Lung (tissue), 12 donors: ENCODE measurements around the gene IQUB. TPM values are rescaled to one million over a fixed set of nuclear protein-coding genes. Genes with fewer than 3 reads are reported as not detected.

Experiments used
- ATAC-seq: fragments of 200-7000 bp; cut with Tn5 transposase; one replicate; pipeline ENCODE4 v1.9.1; 2020; ENCODE audit warnings: moderate number of reproducible peaks; ENCODE audit not compliant: insufficient read depth, low FRiP score
- DNase-seq, 3 donors: peaks; one replicate each; pipeline ENCODE4 v3.0.0-alpha.2; 2013 to 2017
- H3K27ac ChIP-seq, 2 donors: one replicate each; pipeline ENCODE4 v1.5.1; 2013; ENCODE audit warnings: mild to moderate bottlenecking in 2 of 2, moderate library complexity in 2 of 2, control low read depth in 1 of 2, inconsistent platforms in 1 of 2, low read depth in 1 of 2, low read length in 1 of 2
- H3K27me3 ChIP-seq, 3 donors: one replicate each; pipeline ENCODE4 v1.5.1; 2013; ENCODE audit warnings: low read length in 2 of 3; ENCODE audit not compliant: control insufficient read depth in 3 of 3, insufficient read depth in 3 of 3
- H3K36me3 ChIP-seq, 4 donors: one replicate each; pipeline ENCODE4 v1.5.1; 2013; ENCODE audit warnings: low read length in 4 of 4, mild to moderate bottlenecking in 1 of 4, moderate library complexity in 1 of 4; ENCODE audit not compliant: control insufficient read depth in 4 of 4, insufficient read depth in 4 of 4
- H3K4me1 ChIP-seq, 5 donors: one replicate each; pipeline ENCODE4 v1.5.1; 2013; ENCODE audit warnings: low read length in 5 of 5, mild to moderate bottlenecking in 2 of 5, moderate library complexity in 1 of 5; ENCODE audit not compliant: control insufficient read depth in 5 of 5, insufficient read depth in 5 of 5
- H3K4me3 ChIP-seq: one replicate; pipeline ENCODE4 v1.5.1; 2013; ENCODE audit warnings: mild to moderate bottlenecking, control low read depth, moderate library complexity
- H3K9ac ChIP-seq, 2 donors: one replicate each; pipeline ENCODE4 v1.5.1; 2013; ENCODE audit warnings: low read length in 2 of 2, control low read depth in 1 of 2; ENCODE audit not compliant: insufficient read depth in 1 of 2
- H3K9me3 ChIP-seq, 4 donors: one replicate each; pipeline ENCODE4 v1.5.1; 2013; ENCODE audit warnings: low read length in 3 of 4, mild to moderate bottlenecking in 1 of 4, moderate library complexity in 1 of 4; ENCODE audit not compliant: control insufficient read depth in 4 of 4, insufficient read depth in 3 of 4
- WGBS, 2 donors: extraction: QIAGEN DNeasy Blood & Tissue Kit; methylation state at CpG; one replicate each; pipeline ENCODE4 v1.1.7; 2013; 5-methylcytosine and 5-hydroxymethylcytosine counted together
- polyA plus RNA-seq, 2 donors: library from polyadenylated mRNA; stranded (reverse); fragments of 200-250 nt; gene quantifications; one replicate each; pipeline ENCODE4 v1.2.1, GENCODE V29; 2013
- total RNA-seq, 2 donors: library from RNA; depleted of rRNA in 1 of 2; stranded (reverse); fragments of >200 nt in 1 of 2; gene quantifications; one replicate each; pipeline ENCODE4 v1.2.1, GENCODE V29; 2014 to 2021
- TF ChIP-seq, protein P1 (sequence below): IDR thresholded peaks from 2 replicates; pipeline ENCODE4 v1.5.1; 2012; ENCODE audit warnings: mild to moderate bottlenecking; ENCODE audit errors: control extremely low read depth, extremely low read depth
- donor health status: control.
- donor health status: control.
- donor health status: Bipolar disorder and iron deficiency.
- donor health status: healthy.
- donor health status: DM: yes; HTN: yes; CAD: no.

The IQUB gene
- total and polyA plus RNA-seq, 4 donors: 1.0 to 17.4 (median 3.2) TPM

DNA sequence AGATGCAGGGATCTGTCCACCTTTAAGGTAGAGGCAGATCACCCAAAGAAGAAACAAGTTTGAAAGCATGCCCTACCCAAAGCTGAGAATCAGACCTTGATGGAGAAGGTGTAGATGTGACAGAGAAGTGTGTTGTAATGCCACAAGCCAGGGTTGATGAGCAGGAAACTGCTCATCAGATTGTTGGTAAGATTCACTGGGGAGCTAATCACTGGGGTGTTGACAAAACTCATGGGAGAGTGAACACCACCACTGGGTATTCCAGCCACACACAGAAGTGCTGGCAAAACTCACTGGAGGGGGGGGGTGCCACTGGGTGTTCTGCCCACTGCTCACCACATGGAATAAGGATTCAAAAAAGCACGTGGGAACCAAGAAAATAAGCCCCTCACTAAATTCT is 95.2 kb downstream of the IQUB start:
- Histone ChIP-seq H3K9ac (no peak overlapping the region), H3K4me1 (no peaks in the 10 kb centered on the region), H3K27ac (no peak overlapping the region), H3K36me3 (no peaks in the 10 kb centered on the region), H3K9me3 (no peaks in the 10 kb centered on the region), H3K4me3 (no peak overlapping the region), H3K27me3 (no peaks in the 10 kb centered on the region)
- ATAC-seq (no peak), DNase-seq (no peak)
- TF ChIP-seq, protein P1, sequence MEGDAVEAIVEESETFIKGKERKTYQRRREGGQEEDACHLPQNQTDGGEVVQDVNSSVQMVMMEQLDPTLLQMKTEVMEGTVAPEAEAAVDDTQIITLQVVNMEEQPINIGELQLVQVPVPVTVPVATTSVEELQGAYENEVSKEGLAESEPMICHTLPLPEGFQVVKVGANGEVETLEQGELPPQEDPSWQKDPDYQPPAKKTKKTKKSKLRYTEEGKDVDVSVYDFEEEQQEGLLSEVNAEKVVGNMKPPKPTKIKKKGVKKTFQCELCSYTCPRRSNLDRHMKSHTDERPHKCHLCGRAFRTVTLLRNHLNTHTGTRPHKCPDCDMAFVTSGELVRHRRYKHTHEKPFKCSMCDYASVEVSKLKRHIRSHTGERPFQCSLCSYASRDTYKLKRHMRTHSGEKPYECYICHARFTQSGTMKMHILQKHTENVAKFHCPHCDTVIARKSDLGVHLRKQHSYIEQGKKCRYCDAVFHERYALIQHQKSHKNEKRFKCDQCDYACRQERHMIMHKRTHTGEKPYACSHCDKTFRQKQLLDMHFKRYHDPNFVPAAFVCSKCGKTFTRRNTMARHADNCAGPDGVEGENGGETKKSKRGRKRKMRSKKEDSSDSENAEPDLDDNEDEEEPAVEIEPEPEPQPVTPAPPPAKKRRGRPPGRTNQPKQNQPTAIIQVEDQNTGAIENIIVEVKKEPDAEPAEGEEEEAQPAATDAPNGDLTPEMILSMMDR: no peak
- 46 to 59% methylated on average over 1 of the region's 1 CpG for WGBS, 2 donors

DNA sequence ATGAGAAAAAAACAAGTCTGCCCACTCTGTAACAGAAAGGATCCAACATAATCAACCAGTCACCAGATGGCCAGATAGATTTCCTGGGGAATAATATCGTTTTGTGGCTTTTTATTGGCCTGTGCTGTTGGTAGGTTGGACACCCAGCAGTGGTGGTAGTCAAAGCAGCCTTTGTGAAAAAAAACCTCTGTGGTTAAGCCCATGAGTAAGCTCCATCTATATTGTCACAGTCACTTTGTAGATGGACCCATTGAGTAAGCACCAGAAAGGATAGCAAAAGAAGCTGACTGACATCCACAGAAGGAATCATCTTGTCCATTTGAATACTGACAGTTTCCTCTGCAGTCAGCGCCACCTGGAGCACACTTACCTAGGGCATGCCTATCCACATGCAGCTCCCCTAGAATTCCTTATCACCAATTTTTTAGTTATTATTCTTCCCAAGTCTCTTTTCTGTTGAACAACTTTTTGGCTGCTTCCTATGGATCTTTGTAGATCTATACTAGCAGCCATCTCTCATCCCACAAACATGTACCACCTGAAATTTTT is 96.9 kb downstream of the IQUB start:
- TF ChIP-seq, protein P1: no peak
- Histone ChIP-seq H3K9me3 (no peaks in the 10 kb centered on the region), H3K36me3 (no peaks in the 10 kb centered on the region), H3K4me1 (no peaks in the 10 kb centered on the region), H3K27ac (no peak overlapping the region), H3K4me3 (no peak overlapping the region), H3K27me3 (no peaks in the 10 kb centered on the region), H3K9ac (no peak overlapping the region)
- 83 to 86% methylated on average over 2 of the region's 2 CpGs for WGBS, 2 donors
- DNase-seq (no peak), ATAC-seq (no peak)

DNA sequence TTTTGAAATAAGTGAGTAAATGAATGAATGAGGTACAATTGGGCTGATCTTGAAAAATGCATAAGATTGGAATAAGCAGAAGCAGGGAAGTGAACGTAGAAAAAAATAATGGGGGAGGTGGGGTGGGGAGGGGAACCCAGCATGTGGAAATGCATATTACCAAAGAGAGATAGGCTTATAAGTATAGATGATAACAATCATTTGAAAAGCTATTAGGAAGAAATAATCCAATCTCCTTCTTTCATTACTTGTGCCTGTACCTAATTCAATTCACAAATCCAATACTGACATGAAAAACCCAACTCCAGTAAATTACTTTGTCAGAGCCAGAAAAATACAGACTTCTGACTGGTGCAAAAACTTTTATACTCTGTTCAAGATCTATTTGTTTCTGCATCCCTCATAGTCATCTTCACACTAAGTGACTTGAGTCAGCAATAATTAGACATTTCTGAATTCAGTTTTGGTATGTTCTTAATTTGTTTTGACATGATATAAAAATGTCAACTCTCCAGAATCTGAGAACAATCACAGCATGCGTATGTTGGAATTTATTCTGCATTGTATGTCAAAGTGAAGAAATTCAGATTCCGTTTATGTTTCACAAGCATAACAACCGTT is 99.2 kb downstream of the IQUB start:
- ATAC-seq (no peak), DNase-seq (no peak)
- no peaks in the 10 kb centered on the region for H3K27me3 ChIP-seq
- TF ChIP-seq, protein P1: no peak
- WGBS, 2 donors: 71 to 80% methylated on average over 4 of the region's 4 CpGs
- H3K9ac ChIP-seq: no peak overlapping the region
- H3K36me3 ChIP-seq: no peaks in the 10 kb centered on the region
- H3K4me3 ChIP-seq: no peak overlapping the region
- no peak overlapping the region for H3K27ac ChIP-seq
- H3K4me1 ChIP-seq: no peaks in the 10 kb centered on the region
- H3K9me3 ChIP-seq: no peaks in the 10 kb centered on the region

DNA sequence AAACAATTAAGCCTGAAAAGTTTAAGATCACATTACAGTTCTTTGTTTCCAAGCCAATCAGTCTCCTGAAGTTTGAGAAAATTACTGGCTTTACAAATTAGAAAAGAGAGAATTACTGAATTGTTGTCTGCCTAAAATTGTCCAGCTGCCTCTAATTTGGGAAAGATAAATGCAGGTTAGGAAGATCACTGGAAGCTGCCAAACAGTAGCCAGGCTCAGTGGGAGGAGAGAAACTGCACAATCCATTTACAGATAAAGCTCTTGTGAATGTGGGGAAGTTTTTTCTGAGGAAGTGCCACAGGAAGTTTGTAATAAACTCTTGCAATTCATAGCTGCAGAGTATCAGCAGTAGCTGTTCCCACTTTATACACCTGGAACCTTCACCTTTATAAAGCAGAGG is 100.7 kb downstream of the IQUB start:
- Histone ChIP-seq H3K9ac (no peak overlapping the region), H3K4me1 (no peaks in the 10 kb centered on the region), H3K9me3 (peaks cover 0 to 4% (median 0%) of the 10 kb centered on the region in 4 donors), H3K27ac (no peak overlapping the region), H3K4me3 (no peak overlapping the region), H3K27me3 (no peaks in the 10 kb centered on the region), H3K36me3 (no peaks in the 10 kb centered on the region)
- DNase-seq (no peak), ATAC-seq (no peak)
- TF ChIP-seq, protein P1: no peak
